RWPE2 (cell line): ENCODE data around the gene JMJD7.

ENCODE experiments used
- ATAC-seq: fragments of 200-7000 bp; cut with Tn5 transposase; 3 replicates; pipeline ENCODE4 v1.9.1; 2021; ENCODE audit warnings: low read depth
- DNase-seq: peaks from one replicate; pipeline ENCODE4 v3.0.0-alpha.2; 2020; ENCODE audit warnings: low spot score
- H3K27ac ChIP-seq: fragments of 450-650 bp; 2 replicates; pipeline ENCODE4 v1.5.1; 2017; ENCODE audit warnings: mild to moderate bottlenecking; ENCODE audit not compliant: poor library complexity, severe bottlenecking
- H3K27me3 ChIP-seq: fragments of 250-450 bp; sonication (Bioruptor Pico); 2 replicates; pipeline ENCODE4 v1.5.1; 2021; ENCODE audit warnings: mild to moderate bottlenecking, moderate library complexity; ENCODE audit not compliant: insufficient read depth, poor library complexity, severe bottlenecking
- H3K36me3 ChIP-seq: fragments of 250-450 bp; sonication (Bioruptor Pico); 2 replicates; pipeline ENCODE4 v1.5.1; 2020; ENCODE audit warnings: low read depth, mild to moderate bottlenecking, moderate library complexity
- H3K4me1 ChIP-seq: fragments of 250-450 bp; sonication (Bioruptor Pico); 2 replicates; pipeline ENCODE4 v1.5.1; 2021; ENCODE audit warnings: mild to moderate bottlenecking, moderate library complexity; ENCODE audit not compliant: insufficient read depth, poor library complexity, severe bottlenecking
- H3K4me3 ChIP-seq: fragments of 250-450 bp; sonication (Bioruptor Pico); 2 replicates; pipeline ENCODE4 v1.5.1; 2021; ENCODE audit warnings: mild to moderate bottlenecking, moderate library complexity; ENCODE audit not compliant: severe bottlenecking
- H3K9me3 ChIP-seq: fragments of 250-450 bp; sonication (Bioruptor Pico); 2 replicates; pipeline ENCODE4 v1.5.1; 2021; ENCODE audit warnings: mild to moderate bottlenecking, moderate library complexity; ENCODE audit not compliant: severe bottlenecking
- TF ChIP-seq, protein P1 (sequence below): fragments of 450-650 bp; IDR thresholded peaks from one replicate; pipeline ENCODE4 v1.5.1; 2017; ENCODE audit warnings: mild to moderate bottlenecking, moderate library complexity; ENCODE audit not compliant: poor library complexity, severe bottlenecking

Gene JMJD7

GRCh38 chr15:41847981-41848380, 20.1 kb downstream of the JMJD7 start:
- Histone ChIP-seq H3K4me3 (no peak overlapping the region), H3K9me3 (no peaks in the 10 kb centered on the region), H3K4me1 (peaks cover 13% of the 10 kb centered on the region), H3K27ac (no peak overlapping the region), H3K36me3 (no peaks in the 10 kb centered on the region), H3K27me3 (no peaks in the 10 kb centered on the region)
- no peak for DNase-seq
- TF ChIP-seq, protein P1, sequence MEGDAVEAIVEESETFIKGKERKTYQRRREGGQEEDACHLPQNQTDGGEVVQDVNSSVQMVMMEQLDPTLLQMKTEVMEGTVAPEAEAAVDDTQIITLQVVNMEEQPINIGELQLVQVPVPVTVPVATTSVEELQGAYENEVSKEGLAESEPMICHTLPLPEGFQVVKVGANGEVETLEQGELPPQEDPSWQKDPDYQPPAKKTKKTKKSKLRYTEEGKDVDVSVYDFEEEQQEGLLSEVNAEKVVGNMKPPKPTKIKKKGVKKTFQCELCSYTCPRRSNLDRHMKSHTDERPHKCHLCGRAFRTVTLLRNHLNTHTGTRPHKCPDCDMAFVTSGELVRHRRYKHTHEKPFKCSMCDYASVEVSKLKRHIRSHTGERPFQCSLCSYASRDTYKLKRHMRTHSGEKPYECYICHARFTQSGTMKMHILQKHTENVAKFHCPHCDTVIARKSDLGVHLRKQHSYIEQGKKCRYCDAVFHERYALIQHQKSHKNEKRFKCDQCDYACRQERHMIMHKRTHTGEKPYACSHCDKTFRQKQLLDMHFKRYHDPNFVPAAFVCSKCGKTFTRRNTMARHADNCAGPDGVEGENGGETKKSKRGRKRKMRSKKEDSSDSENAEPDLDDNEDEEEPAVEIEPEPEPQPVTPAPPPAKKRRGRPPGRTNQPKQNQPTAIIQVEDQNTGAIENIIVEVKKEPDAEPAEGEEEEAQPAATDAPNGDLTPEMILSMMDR: no peak
- no peak for ATAC-seq

DNA sequence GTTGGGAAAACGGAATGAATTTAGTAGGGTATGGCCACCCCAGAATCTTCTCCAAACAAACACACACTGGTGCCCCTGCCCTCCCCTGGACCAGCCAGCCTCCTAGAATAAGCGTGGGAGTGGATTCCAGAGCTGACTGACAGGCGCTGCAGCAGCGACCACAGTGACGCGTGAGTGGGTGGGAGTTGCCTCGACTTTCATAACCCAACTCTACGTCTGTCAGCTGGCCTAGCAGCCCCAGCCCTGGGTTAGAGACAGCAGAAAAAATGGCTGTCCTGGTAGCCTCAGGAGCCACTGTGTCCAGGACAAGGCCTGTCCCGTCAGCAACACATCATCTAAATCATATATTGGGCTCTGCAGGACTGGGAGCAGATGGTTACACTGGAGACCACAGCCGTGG, 20.7 kb downstream of the JMJD7 start:
- ATAC-seq (no peak), DNase-seq (no peak)
- H3K4me3 ChIP-seq: no peak overlapping the region
- H3K27ac ChIP-seq: no peak overlapping the region
- TF ChIP-seq, protein P1: no peak
- no peaks in the 10 kb centered on the region for H3K27me3 ChIP-seq
- peaks cover 13% of the 10 kb centered on the region for H3K4me1 ChIP-seq
- no peaks in the 10 kb centered on the region for H3K36me3 ChIP-seq
- H3K9me3 ChIP-seq: no peaks in the 10 kb centered on the region

DNA sequence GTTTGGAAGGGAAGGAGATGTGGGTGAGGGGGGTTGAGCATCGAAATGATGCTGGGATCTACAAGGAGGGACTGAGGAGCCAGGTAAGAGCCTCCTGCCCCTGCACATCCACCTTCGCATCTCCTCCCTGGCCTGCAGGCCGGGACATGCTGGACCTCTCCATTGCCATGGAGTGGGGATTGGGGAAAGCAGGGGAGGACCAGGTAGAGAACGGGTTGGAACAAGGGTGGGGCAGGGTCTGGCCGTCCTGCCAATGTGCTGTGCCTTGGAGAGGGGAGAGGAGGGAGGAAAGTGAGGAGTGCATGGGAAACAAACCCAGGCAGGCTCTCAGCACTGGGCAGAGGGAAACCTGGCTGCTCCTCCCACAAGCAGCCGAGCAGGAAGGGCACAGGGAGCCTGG, 21.3 kb downstream of the JMJD7 start:
- Histone ChIP-seq H3K4me1 (peaks cover 13% of the 10 kb centered on the region), H3K36me3 (no peaks in the 10 kb centered on the region), H3K4me3 (no peak overlapping the region), H3K9me3 (no peaks in the 10 kb centered on the region), H3K27ac (no peak overlapping the region), H3K27me3 (no peaks in the 10 kb centered on the region)
- DNase-seq (no peak), ATAC-seq (peak; percentile 13; the same call in 2 of the 3 replicates)
- TF ChIP-seq, protein P1: no peak

DNA sequence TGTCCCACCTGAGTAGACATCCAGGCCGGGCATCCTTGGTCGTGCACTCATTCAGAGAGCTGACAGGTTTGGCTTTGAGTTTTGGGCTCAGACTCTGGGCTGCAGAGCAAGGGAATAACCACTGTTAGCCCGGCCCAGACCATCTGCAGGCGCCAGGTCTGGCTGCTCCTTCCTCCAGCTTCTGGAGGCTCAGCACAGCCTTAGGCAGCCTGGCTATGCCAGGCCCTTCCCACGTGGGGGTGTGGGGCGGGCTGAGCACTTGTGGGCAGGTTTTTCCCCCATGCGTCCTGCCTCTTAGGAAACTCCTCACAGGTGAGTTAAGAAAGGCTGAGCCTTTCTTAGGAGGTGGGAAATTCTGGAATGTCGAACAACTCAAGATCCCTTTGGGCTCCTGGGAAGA, 22.0 kb downstream of the JMJD7 start:
- no peak overlapping the region for H3K4me3 ChIP-seq
- H3K4me1 ChIP-seq: peaks cover 13% of the 10 kb centered on the region
- ATAC-seq (peak; percentile 42), DNase-seq (no peak)
- no peak overlapping the region for H3K27ac ChIP-seq
- H3K36me3 ChIP-seq: no peaks in the 10 kb centered on the region
- H3K27me3 ChIP-seq: no peaks in the 10 kb centered on the region
- TF ChIP-seq, protein P1: no peak
- no peaks in the 10 kb centered on the region for H3K9me3 ChIP-seq

DNA sequence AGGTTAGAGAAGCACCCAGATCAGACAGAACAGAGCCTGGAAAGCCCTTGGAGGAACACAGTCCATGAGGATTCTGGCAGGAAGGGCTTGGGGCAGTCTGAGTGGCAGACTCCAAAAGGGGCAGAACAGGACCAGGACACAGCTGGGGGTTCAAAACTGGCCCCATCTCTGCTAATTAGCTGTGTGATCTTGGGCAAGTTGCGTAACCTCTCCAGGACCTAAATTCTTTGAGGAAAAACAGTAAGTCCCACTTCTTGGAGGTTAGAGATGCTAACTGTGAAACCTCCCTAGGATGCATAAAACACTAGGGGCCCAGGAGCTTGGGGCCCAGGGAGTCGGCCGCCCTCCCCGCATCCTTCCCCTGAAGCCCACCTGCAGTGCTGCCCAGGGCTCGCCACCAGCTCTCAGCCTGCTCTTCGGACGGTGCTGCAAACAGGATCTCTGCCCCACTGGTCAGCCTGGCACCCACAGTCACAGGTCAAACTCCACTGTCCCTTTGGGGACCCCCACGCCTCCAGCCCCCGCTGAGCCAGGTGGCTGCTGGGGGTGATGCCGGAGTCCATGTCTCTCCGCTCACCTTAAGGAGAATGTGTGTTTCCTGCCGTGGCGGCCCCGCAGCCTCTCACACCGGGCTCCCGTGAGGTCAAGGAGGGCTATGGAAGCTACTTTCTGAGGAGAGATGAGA, 22.7 kb downstream of the JMJD7 start:
- Histone ChIP-seq H3K4me1 (peaks cover 13% of the 10 kb centered on the region), H3K36me3 (no peaks in the 10 kb centered on the region), H3K27ac (no peak overlapping the region), H3K4me3 (no peak overlapping the region), H3K9me3 (no peaks in the 10 kb centered on the region), H3K27me3 (no peaks in the 10 kb centered on the region)
- DNase-seq (no peak), ATAC-seq (no peak)
- TF ChIP-seq, protein P1: no peak
